HepG2 (cell line): ENCODE measurements around the gene ZNF581. TPM values are rescaled to one million over a fixed set of nuclear protein-coding genes. Genes with fewer than 3 reads are reported as not detected.

Source experiments
- ARNTL ChIP-seq: sonication (generic); formaldehyde crosslinking; IDR thresholded peaks from 2 replicates; pipeline ENCODE4 v1.4.0; 2020; ENCODE audit warnings: mild to moderate bottlenecking, missing genetic modification reagents
- ELF1 ChIP-seq: sonication (generic); formaldehyde crosslinking; IDR thresholded peaks from 2 replicates; pipeline ENCODE4 v1.4.0; 2020; ENCODE audit warnings: missing genetic modification reagents
- ETV6 ChIP-seq: sonication (generic); formaldehyde crosslinking; conservative IDR thresholded peaks from 2 replicates; pipeline ENCODE4 v1.4.0; 2020; ENCODE audit warnings: missing genetic modification reagents
- HMG20B ChIP-seq: conservative IDR thresholded peaks from 2 replicates; pipeline ENCODE4 v1.6.1; 2016; ENCODE audit warnings: missing genetic modification reagents, missing compliant biosample characterization
- IKZF4 ChIP-seq: sonication (generic); formaldehyde crosslinking; IDR thresholded peaks from 2 replicates; pipeline ENCODE4 v1.5.1; 2020; ENCODE audit warnings: borderline replicate concordance, mild to moderate bottlenecking, low read depth, missing genetic modification reagents; ENCODE audit errors: not compliant biosample characterization
- KLF16 ChIP-seq, 2 experiments: sonication (generic) in 1 of 2; formaldehyde crosslinking in 1 of 2; IDR thresholded peaks; 2 replicates each; pipeline versions ENCODE4 v1.6.1 to v1.8.0; 2016 to 2023; ENCODE audit warnings: missing genetic modification reagents in 2 of 2, missing compliant biosample characterization in 1 of 2
- TRIM24 ChIP-seq: sonication (generic); formaldehyde crosslinking; IDR thresholded peaks from 2 replicates; pipeline ENCODE4 v1.8.0; 2022; ENCODE audit warnings: mild to moderate bottlenecking, missing genetic modification reagents
- ZNF10 ChIP-seq: sonication (generic); formaldehyde crosslinking; IDR thresholded peaks from 2 replicates; pipeline ENCODE4 v1.4.0; 2020; ENCODE audit warnings: mild to moderate bottlenecking, low read depth, missing genetic modification reagents, borderline replicate concordance
- ZNF619 ChIP-seq: sonication (generic); formaldehyde crosslinking; IDR thresholded peaks from 2 replicates; pipeline ENCODE4 v1.4.0; 2020; ENCODE audit warnings: mild to moderate bottlenecking, missing genetic modification reagents
- ZNF629 ChIP-seq: sonication (generic); formaldehyde crosslinking; conservative IDR thresholded peaks from 2 replicates; pipeline ENCODE4 v1.5.0; 2020; ENCODE audit warnings: missing genetic modification reagents
- ZNF841 ChIP-seq: sonication (generic); formaldehyde crosslinking; IDR thresholded peaks from 2 replicates; pipeline ENCODE4 v1.8.1; 2023; ENCODE audit warnings: missing genetic modification reagents, borderline replicate concordance
- polyA plus RNA-seq, 8 experiments: library from polyadenylated mRNA; depleted of rRNA in 3 of 8; stranded (reverse) in 7 of 8; unstranded in 1 of 8; fragments of >200 nt; fragmentation: Illumina TruSeq in 4 of 8; extraction: Trizol in 4 of 8; gene quantifications; 2 replicates each; pipeline versions ENCODE4 v1.2.1 to v1.2.3, GENCODE V29; 2011 to 2016; ENCODE audit warnings: low read depth in 4 of 8, missing spikeins in 1 of 8, mixed read lengths in 1 of 8; ENCODE audit not compliant: insufficient read depth in 1 of 8
- total RNA-seq, 5 experiments: library from RNA; depleted of rRNA; stranded (reverse); fragments of >200 nt; fragmentation: Illumina TruSeq; extraction: Trizol; gene quantifications; 2 replicates each; pipeline ENCODE4 v1.2.3, GENCODE V29; 2016; ENCODE audit warnings: low read depth in 1 of 5
- TF ChIP-seq, protein P1 (sequence below): sonication (generic); formaldehyde crosslinking; IDR thresholded peaks from 2 replicates; pipeline ENCODE4 v1.5.0; 2020; ENCODE audit warnings: missing genetic modification reagents, mild to moderate bottlenecking, borderline replicate concordance
- TF ChIP-seq, protein P2 (sequence below): sonication (generic); formaldehyde crosslinking; IDR thresholded peaks from 2 replicates; pipeline ENCODE4 v1.4.0; 2020; ENCODE audit warnings: missing genetic modification reagents
- TF ChIP-seq, protein P3 (sequence below), 2 experiments: sonication (generic) in 1 of 2; formaldehyde crosslinking in 1 of 2; IDR thresholded peaks; 2 replicates each; pipeline versions ENCODE4 v1.4.0 to v1.6.1; 2018 to 2020; ENCODE audit warnings: missing genetic modification reagents in 2 of 2, borderline replicate concordance in 1 of 2, low read depth in 1 of 2, mild to moderate bottlenecking in 1 of 2, missing biosample characterization in 1 of 2
- TF ChIP-seq, protein P4 (sequence below): sonication (generic); formaldehyde crosslinking; IDR thresholded peaks from 2 replicates; pipeline ENCODE4 v1.4.0; 2020; ENCODE audit warnings: missing genetic modification reagents, borderline replicate concordance
- TF ChIP-seq, protein P5 (sequence below): sonication (generic); formaldehyde crosslinking; IDR thresholded peaks from 2 replicates; pipeline ENCODE4 v1.8.1; 2023; ENCODE audit warnings: missing genetic modification reagents, mild to moderate bottlenecking, borderline replicate concordance

The ZNF581 gene
- total and polyA plus RNA-seq, 2 of the 13 experiments (the other 11 are each of a cell fraction or from before 2014, with no cell fraction given): 19.6 to 49.5 TPM

DNA sequence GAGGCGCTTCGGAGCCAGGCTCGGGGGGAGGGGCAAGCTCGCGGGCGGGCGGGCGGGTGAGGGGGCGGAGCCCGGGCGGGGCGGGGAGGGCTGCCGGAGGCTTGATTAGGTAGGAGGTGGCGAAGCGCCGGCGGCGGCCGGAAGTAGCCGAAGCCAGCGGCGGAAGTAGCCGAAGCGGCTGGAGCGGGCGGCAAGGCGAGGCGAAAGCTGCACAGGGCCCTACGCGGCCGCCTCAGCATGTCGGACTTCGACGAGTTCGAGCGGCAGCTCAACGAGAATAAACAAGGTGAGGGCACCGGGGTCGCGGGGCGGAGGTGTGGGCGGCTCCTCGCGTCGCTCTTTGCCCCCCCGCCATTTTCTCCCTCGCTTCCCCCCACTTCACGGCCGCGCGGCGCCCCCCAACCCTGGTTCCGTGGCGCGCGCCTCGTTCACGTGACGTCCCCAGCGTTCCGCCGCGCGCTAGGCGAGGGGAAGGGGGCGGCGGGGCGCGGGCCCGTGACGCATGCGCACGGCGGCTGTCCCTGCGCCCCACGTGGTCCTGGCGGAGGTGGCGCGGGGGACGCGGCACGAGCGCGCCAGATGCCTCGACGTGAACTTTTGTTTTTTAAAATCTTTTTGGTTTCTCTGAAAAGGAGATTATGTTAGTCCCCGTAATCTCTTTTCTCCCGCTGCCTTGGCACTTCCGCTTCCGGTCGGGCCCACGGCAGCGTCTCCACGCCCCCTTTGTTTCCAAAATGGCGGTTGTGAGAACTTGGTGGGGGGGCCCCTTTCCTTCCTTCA, 11.6 kb downstream of the ZNF581 start, which contains the start of gene U2AF2 (continued):
- TF ChIP-seq, protein P1, sequence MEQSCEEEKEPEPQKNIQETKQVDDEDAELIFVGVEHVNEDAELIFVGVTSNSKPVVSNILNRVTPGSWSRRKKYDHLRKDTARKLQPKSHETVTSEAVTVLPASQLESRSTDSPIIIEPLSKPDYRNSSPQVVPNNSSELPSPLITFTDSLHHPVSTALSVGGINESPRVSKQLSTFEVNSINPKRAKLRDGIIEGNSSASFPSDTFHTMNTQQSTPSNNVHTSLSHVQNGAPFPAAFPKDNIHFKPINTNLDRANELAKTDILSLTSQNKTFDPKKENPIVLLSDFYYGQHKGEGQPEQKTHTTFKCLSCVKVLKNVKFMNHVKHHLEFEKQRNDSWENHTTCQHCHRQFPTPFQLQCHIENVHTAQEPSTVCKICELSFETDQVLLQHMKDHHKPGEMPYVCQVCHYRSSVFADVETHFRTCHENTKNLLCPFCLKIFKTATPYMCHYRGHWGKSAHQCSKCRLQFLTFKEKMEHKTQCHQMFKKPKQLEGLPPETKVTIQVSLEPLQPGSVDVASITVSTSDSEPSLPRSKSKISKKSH (CRISPR knock-in tag): peak; percentile 64; the same call in 1 of the 2 replicates
- TF ChIP-seq HMG20B (CRISPR knock-in tag): no peak
- TF ChIP-seq ZNF10 (CRISPR knock-in tag): no peak
- 0 out of 4 replicates have a peak, but pooled peaks of 1 of the 2 experiments have one; percentile 17 for TF ChIP-seq KLF16 (CRISPR knock-in tag; IDR thresholded peaks at IDR 0.05)
- TF ChIP-seq, protein P2, sequence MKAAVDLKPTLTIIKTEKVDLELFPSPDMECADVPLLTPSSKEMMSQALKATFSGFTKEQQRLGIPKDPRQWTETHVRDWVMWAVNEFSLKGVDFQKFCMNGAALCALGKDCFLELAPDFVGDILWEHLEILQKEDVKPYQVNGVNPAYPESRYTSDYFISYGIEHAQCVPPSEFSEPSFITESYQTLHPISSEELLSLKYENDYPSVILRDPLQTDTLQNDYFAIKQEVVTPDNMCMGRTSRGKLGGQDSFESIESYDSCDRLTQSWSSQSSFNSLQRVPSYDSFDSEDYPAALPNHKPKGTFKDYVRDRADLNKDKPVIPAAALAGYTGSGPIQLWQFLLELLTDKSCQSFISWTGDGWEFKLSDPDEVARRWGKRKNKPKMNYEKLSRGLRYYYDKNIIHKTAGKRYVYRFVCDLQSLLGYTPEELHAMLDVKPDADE: no peak
- TF ChIP-seq, protein P3, sequence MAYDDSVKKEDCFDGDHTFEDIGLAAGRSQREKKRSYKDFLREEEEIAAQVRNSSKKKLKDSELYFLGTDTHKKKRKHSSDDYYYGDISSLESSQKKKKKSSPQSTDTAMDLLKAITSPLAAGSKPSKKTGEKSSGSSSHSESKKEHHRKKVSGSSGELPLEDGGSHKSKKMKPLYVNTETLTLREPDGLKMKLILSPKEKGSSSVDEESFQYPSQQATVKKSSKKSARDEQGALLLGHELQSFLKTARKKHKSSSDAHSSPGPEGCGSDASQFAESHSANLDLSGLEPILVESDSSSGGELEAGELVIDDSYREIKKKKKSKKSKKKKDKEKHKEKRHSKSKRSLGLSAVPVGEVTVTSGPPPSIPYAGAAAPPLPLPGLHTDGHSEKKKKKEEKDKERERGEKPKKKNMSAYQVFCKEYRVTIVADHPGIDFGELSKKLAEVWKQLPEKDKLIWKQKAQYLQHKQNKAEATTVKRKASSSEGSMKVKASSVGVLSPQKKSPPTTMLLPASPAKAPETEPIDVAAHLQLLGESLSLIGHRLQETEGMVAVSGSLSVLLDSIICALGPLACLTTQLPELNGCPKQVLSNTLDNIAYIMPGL (CRISPR knock-in tag; IDR thresholded peaks at IDR 0.05; ENCODE audit: borderline replicate concordance in 1 of 2, low read depth in 1 of 2): peak in 1 of 2 experiments; percentile 54; a peak in 1 of 4 replicates
- no peak for TF ChIP-seq ZNF629 (CRISPR knock-in tag)
- TF ChIP-seq, protein P4, sequence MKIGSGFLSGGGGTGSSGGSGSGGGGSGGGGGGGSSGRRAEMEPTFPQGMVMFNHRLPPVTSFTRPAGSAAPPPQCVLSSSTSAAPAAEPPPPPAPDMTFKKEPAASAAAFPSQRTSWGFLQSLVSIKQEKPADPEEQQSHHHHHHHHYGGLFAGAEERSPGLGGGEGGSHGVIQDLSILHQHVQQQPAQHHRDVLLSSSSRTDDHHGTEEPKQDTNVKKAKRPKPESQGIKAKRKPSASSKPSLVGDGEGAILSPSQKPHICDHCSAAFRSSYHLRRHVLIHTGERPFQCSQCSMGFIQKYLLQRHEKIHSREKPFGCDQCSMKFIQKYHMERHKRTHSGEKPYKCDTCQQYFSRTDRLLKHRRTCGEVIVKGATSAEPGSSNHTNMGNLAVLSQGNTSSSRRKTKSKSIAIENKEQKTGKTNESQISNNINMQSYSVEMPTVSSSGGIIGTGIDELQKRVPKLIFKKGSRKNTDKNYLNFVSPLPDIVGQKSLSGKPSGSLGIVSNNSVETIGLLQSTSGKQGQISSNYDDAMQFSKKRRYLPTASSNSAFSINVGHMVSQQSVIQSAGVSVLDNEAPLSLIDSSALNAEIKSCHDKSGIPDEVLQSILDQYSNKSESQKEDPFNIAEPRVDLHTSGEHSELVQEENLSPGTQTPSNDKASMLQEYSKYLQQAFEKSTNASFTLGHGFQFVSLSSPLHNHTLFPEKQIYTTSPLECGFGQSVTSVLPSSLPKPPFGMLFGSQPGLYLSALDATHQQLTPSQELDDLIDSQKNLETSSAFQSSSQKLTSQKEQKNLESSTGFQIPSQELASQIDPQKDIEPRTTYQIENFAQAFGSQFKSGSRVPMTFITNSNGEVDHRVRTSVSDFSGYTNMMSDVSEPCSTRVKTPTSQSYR (CRISPR knock-in tag): 0 out of 2 replicates have a peak, but pooled peaks have one; percentile 9
- peak; percentile 84 for TF ChIP-seq ELF1 (CRISPR knock-in tag)
- no peak; the same call in none of the 2 replicates for TF ChIP-seq ZNF619 (CRISPR knock-in tag)
- TF ChIP-seq ARNTL (CRISPR knock-in tag): peak; percentile 56
- 0 out of 2 replicates have a peak, but pooled peaks have one; percentile 46 for TF ChIP-seq ZNF841 (CRISPR knock-in tag)
- no peak for TF ChIP-seq ETV6 (CRISPR knock-in tag)
- TF ChIP-seq IKZF4 (CRISPR knock-in tag): no peak
- TF ChIP-seq, protein P5, sequence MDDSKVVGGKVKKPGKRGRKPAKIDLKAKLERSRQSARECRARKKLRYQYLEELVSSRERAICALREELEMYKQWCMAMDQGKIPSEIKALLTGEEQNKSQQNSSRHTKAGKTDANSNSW (CRISPR knock-in tag): peak; percentile 69; the same call in 1 of the 2 replicates
- TF ChIP-seq TRIM24: no peak
